AML-193 (cell line): Measurements from ENCODE around the gene ADAMTS2.
"Not testable (repeated sequence)": the region's sequence is repeated elsewhere in the genome, so short reads cannot be mapped to it uniquely, and the experiment has no call there.

Source experiments
- DNase-seq, 2 experiments: peaks; one replicate each; lab custom pipeline; 2025; lab: John Stamatoyannopoulos, UW

ADAMTS2 gene

DNA sequence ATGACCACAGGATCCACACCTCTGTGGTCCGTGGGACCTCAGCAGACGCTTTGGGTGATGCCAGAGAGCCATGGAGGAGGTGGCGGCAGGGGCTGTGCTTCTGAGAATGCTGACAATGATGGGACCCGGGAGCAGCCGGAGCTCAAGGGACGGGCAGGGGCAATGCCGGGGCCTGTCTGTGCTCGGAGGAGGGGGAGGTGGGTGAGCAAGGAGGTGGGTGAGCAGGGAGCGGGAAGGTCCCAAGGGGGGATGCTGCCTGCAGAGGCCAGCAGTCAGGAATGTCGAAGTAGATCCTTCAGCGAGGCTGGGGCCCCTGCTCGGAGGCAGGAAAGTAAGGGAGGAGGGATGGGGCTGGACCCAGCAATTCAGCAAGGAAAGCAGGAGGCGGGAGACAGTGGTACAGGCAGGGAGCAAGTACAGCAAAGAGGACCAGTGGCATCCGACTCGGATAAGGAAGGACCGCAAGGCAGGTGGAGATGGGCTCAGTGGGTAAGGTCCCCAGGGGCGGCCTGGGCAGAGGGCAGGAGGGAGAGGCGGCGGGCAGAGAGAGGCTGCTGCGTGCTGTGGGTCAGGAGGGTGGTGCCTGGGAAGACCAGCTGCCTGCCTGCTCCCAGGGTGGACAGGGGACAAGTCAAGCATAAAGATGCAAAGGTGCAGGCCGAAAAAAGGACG, 49.0 kb downstream of the ADAMTS2 start:
- DNase-seq: no peak

DNA sequence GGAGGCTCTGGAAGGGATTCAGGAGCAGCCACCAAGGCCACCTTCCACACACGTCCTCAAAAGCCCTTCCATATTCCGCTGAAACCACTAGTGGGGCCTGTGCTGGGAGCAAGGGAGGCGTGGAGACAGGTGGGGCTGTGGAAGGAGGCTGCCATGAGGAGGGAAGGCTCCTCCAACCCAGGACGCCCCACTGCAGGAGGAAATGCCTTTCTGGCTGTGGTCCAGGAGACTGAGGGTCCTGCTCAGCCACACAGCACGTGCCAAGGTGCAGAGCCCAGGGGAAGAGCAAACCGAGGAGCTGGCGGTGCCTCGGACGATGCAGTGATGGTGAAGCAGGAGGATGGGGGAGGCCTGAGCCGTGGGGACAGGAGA, 49.5 kb downstream of the ADAMTS2 start:
- no peak for DNase-seq

DNA sequence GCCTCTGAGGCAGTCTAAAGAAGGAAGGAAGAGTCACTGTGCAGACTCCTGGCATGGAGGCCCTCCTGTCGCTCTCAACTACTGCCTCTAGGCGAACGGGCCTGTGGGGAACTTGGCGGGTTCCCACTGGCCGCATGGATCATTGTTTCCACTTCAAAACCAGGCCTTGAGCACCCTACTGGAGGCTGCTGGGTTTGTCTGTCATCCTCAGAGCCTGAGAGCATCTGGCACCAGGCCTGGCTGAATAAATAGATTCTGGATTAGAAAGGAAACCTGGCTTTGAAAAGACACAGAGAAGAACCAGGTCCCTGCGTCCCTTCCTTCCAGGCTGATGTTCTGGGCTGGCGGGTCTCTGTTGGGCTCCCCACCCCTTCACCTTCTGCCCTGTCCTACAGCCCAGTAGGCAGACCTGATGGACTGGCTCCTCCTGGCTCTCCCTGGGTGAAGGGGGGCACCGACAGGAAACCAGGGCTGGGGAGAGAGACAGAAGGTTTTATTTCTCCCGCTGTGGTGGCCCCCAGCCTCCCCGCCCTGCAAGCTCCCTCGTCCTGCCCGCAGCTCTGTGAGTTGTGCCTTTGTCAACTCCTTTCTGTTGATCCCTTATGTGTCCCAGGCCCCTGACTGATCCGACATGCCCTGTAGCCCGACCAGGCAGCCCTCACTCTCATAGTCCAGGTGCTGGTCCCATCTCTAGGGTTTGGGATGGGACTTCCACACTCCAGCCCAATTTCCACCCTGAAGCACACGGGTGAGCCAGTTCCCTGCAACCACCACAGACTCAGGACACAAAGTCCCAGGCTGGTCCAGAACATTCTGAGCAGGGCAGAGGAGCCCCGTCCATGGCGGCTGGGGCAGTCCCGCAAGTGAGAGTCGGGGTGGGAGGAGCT, 50.1 kb downstream of the ADAMTS2 start:
- no peak for DNase-seq

DNA sequence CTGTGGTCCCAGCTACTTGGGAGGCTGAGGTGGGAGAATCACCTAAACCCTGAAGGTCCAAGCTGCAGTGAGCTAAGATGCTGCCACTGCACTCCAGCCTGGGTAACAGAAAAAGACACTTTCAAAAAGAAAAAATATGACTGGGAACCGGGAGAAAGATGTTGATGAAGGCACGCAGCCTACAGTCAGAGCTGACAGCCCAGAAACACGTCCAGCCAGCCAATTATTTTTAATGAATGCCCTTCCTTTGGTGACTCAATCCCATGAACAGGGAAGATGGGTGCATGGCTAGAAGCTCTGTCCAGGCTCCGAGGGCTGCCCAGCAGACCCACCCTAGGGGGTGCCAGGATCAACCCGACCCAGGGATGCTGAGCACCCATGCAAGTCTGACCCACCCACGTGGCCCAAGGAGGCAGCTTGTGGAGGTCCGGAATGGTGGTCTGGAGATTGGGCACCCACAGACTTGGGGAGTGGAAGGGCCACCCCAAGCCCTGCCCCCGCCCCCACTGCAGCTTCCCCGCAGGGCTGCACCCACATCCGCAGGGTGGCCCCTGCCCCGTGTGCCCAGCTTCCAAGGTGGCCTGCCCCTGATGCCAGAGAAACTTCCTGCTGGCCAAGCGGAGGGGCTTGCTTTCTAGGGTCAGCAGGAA, 51.0 kb downstream of the ADAMTS2 start:
- DNase-seq: no peak

DNA sequence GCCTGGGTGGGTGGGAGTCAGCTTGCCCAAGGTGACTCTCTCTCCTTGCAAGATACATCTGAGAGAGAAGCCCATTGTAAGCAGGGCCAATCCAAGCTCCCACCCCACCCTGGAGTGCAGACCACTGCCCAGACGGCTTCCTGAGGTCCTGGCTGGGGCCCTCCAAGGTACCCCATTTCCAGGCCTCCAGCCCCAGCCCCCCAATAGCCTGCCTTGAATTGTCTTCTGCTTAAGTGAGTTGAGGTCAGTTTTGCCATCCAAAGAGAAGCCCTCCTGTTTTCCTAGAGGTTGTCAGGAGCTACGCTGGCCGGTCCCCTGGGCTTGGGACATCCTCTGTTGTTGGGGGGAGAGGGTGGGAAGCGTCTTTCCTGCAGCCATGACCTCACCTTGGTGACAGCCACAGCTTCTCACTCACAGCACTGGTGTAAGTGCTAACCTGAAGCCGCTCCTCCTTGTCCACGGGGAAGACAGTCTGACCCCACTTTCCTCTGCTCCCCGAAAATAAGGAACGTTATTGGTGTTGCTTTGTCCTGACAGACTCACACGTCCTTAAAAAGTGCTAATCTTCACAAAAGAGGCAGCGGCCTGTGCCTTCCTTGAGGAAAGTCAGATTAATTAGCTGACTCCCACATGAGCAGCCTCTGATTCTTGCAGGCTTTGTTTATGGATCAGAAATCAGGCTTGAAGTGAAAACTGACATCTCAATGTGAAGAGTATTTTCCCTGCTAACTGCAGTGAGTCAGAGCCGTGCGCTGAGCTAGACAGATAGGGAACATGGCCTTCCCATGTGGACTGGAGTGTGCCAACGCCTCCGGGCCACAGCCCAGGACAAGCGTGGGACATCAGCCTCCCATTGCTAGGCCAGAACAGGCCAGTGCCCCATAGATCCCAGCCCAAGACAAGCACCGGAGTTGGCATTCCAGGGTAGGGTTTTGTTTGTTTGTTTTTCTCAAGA, 52.3 kb downstream of the ADAMTS2 start:
- DNase-seq: no peak

DNA sequence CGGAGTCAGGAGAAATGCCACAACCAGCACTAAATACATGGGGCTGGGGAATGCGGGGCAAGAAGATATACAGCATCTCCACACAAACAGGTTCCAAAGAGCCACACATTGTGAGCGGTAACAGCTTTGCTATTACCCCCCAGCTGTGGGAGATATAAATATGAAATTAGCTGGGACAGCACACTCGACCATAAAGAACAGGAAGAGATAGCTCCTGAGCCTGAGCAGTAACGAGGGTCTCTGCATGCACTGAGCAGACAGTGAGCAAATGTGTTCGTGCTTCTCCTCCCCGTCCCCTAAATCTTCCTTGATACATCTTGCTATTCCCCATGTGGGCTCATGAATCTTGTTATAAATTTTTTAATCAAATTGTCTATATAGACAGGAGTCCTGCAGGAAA, 53.1 kb downstream of the ADAMTS2 start:
- DNase-seq: no peak

DNA sequence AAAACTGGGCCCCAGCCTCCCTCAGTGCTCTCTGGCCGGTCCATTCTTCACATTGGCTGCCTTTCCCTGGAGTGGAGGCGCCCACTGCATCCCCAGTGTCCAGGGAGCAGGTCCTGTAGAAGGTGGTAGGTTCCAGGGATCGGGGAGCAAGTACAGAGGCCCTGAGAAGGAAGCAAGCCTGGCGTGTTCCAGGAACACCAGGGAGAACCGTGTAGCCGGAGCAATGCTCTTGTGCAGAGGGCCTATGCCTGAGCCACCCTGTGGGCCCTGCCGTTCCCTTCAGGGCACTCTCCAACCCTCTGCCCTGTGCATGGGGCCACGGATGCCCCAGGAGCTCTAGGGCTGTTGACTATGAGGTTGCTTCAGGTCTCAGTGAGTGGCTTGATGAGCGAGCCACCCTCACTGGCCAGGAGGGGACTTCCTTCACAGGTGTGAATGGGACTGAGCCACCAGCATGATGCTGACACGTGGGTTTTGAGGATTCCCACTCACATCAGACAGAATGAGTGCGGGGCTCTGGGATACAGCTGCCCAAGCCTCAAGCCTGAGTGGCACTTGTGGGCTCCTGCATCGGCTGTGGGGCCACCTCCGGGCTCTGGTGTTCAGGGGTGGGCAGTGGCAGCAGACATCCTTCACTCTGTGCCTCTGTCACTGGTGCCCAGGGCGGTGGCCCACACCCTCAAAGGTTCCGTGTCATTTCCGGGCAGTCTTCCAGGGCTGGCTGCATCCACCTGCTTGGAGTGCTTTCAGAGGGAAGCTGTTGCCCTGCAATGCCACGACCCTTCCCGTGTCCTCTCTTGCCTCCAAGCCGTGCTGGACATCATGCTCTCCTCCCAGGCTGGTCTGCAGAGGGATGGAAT, 54.4 kb downstream of the ADAMTS2 start:
- DNase-seq: no peak

DNA sequence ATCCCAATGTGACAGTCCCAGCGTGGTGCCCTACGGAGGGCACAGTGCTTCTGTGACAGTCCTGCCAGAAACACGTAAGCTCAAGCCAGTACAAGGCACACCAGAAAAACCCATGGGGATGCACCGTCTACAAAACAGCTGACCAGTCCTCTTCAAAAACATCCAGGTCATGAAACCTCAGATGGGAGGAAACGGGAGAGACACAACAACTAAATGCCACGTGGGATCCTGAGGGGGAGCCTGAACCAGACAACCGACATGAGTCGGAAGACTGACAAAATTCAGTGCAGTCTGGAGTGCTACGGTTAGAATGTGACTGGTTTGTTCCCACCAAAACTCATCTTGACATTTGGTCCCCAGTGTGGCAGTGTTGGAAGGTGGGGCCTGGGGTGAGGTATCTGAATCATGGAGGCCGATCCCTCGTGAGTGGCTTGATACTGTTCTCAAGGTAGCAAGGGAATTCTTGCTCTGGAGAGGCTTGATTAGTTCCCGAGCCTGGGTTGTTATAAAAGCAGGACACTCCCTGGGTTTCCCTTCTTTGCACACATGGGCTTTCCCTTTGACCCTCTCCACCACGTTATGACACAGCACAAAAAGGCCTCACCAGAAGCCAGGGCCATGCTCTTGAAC, 55.4 kb downstream of the ADAMTS2 start:
- DNase-seq: no peak

DNA sequence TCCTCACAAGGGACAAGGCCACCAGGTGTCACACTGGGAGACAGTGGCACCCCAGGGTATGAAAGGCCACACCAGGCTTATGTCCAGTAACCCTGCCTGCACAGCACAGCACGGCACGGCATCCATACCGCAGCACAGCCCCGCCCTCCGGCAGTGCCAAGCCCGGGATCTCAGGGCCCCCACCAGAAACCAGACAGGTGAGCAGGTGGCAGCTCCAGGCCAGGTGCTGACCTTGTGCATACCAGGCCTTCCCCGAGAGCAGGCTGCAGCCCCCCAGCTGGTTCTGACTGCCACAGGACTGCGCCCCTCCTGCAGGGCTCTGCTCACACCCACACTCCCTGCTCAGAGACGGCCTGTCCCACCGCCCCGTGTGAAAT, 56.5 kb downstream of the ADAMTS2 start:
- no peak for DNase-seq

DNA sequence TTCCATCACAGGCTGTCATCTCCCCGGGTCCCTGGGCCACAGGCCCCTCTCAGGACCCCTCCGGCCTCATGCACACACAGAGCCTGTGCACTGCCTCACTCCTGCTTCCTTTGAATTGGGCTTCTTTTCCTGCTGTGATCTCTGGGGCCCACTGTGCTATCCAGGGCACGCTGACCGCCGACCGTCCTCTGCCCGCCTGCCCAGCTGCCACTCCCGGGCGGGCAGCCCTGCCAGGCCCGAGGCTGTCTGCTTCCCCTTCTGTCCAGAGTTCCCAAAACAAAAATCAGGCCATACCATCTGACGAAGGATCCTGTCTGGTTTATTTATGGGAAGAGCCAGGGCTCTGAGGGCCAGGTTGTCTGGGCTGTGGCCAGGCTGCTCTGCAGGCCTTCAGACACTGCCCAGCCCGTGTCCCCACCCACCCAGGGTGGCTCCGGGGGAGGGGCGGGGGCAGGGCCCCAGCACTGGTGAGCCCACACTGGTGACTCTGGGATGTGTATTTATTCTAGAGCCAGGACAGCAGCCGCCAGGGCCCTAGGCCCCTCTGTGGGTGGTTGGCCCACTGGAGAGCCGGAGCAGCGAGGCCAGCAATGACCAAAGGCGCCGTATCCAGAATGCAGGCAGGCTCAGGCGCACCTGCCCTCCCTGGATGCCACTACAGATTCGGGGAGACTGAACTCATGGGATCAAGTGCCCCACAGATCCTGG, 57.0 kb downstream of the ADAMTS2 start:
- DNase-seq: no peak

DNA sequence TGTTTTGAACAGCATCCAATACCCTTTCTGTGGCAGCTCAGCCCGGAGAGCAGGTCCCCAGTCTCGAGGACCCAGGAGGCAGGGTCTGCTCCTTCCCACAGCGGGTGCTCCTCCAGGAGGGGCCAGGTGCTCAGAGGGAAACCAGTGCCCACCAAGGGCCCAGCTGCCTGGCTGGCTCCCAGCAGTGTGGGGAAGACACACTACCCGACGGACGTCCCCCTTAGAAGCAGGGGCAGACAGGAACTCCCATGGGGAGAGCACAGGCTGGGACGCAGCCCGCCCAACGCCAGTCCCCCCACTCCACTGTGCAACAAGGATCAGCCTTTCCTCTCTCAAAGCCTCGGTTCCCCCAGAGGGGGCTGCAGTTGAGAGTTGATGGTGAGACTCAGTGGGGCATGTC, 57.6 kb downstream of the ADAMTS2 start:
- DNase-seq: no peak

DNA sequence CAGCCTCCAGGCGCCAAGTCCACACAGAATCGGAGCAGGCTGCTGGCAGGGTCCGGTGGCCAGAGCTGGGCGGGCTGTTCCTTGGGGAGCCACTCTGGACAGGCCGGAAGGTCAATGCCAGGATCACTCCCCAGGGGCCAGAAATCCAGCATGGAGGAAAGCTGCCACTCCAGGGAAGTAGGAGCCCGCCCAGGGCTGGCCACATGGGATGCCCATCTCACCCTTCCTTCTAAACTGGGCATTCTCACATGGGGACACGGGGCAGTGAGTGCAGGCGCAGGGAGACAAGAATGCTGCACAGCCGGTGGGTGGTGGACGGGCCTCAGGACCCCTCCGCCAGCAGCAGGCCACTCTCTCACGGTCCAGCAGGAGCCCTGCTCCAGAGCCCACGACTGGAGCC, 58.2 kb downstream of the ADAMTS2 start:
- DNase-seq: no peak

DNA sequence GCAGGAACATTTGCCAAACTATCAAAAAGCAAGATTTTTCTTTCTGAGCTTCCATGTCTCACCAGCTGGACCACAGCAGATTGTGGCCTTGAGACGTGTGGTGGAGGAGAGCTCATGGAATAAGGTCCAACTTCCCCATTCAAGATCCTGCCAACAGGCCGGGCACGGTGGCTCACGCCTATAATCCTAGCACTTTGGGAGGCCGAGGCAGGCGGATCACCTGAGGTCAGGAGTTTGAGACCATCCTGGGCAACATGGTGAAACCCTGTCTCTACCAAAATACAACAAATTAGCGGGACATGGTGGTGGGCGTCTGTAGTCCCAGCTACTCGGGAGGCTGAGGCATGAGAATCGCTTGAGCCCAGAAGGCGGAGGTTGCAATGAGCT, 59.5 kb downstream of the ADAMTS2 start:
- not testable (repeated sequence) for DNase-seq

DNA sequence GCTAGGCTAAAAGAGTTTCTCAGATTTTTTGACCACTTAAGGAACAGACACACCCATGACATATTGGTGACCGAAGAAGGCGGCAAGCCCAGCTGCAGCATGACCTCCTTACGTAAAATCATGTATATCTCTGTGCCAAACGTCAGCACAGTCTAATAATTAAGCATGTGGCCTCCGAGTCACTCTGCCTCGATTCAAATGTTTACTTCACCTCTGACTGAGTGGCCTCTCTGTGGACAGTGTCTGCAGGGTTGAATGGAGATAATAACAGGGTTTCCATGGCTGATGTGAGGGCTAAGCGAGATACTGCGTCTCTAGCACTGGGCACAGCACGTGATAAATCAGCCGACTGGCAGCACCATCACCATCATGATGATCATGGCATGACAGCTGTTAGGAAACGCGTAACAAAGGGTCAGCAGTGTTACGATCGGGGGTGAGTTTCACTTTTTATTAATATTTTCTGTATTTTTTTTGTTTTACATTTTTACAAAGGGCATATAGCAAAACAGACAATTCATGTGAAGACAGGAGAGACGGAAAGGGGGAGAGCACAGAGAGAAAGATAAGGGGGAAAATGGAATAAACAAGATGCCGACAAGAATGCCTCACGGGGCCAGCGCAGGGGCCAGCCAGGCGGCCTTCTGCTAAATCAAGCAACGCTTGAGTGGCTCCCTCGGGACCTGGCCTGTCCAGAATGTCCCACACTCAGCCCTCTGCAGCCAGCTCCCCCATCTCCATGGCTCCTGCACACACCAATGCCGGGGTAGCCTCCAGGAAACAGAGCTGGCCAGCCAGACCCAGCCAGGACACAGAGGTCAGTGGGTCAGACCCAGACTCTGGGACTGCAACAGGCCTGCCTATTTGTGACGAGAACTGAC, 60.3 kb downstream of the ADAMTS2 start:
- DNase-seq: no peak

DNA sequence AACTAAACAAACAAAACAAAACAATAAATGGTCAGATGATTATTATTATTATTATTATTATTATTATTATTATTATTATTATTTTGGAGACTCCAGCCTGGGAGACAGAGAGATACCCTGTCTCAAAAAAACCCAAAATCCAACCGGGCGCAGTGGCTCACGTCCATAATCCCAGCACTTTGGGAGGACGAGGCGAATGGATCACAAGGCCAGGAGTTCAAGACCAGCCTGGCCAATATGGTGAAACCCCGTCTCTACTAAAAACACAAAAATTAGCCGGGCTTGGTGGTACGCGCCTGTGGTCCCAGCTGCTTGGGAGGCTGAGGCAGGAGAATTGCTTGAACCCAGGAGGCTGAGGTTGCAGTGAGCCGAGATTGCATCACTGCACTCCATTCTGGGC, 61.4 kb downstream of the ADAMTS2 start:
- not testable (repeated sequence) for DNase-seq

DNA sequence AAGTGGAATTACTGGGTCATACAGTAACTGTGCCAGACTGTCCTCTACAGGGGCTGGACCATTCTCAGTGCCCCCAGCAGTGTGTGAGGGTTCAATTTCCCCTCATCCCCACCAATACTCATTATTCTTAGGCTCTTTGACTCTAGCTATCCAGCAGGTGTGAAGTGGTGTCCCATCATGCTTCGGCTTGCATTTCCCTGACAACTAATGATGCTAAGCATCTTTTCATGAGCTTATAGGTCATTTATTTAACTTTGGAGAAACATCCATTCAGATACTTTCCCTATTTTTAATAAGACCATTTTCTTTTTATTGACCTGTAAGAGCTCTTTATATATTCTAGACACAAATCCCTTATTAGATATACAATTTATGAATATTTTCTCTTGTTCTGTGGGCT, 63.6 kb downstream of the ADAMTS2 start:
- DNase-seq: no peak

DNA sequence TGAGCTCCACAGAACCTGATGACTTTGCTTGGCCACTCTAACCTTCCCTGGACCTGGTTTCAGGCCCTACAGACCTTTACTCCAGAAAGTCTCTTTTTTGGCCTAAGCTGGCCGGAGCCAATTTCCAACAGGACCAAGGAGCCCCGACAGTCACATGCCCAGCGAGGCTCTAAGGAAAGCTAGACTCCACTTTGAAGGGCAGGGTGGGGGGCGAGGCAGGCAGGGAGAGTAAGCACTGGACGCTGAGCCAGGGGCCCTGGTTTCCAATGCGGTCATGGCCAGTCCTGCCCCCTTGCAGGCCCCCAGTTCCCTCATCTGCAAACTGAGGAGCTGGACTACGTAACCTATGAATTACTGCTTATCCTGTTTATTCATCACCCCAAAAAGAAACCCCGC, 65.2 kb downstream of the ADAMTS2 start:
- no peak for DNase-seq

DNA sequence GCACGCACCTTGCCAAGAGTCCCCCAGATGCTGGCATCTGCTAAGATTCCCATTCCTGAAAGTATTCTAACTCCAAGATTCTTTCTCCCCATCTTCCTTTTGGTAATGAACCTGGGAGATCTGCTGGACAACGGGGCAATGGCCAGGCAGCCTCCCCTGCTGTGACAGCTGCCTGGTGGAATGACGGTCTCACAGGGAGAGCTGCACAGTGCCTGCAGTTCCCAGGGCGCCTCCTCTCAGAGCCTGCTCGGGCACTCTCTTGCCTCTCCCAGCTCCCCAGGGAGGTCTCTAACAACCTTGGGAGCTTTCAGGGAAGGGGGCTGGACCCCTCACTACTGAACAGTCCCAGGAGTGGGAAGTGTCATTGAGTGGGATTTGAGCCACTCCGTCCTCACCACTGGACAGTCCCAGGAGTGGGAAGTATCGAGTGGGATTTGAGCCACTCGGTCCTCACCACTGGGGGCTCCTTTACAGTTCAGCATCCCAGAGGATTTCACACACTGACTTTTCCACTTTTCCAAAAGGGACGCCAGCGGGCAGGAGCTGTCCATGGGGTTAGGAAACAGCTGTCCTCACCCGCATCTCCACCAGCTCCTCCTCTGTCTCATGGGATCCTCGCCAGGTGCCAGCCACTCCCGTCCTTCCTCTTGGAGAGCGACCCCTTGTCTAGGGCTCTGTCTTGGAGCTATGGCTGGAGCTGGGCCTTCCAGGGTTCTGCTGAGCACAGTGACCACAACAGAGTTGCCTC, 65.7 kb downstream of the ADAMTS2 start:
- DNase-seq: no peak
